Parathyroid adenoma (tissue), 2 donors: Measurements from ENCODE around the gene LUC7L2.

Experiments
- H2AFZ ChIP-seq: fragments of 300-600 bp; sonication (generic); one replicate; pipeline ENCODE4 v1.7.0; 2017; ENCODE audit warnings: antibody characterized with exemption, mild to moderate bottlenecking
- H3K27ac ChIP-seq: fragments of 300-600 bp; sonication (generic); one replicate; pipeline ENCODE4 v1.7.0; 2017
- H3K27me3 ChIP-seq: fragments of 300-600 bp; sonication (generic); one replicate; pipeline ENCODE4 v1.7.0; 2017; ENCODE audit warnings: low read length; ENCODE audit not compliant: control insufficient read depth, insufficient read depth
- H3K36me3 ChIP-seq: fragments of 300-600 bp; sonication (generic); one replicate; pipeline ENCODE4 v1.7.0; 2017; ENCODE audit warnings: low read length; ENCODE audit not compliant: control insufficient read depth, insufficient read depth
- H3K4me1 ChIP-seq: fragments of 300-600 bp; sonication (generic); one replicate; pipeline ENCODE4 v1.7.0; 2017; ENCODE audit warnings: control low read depth
- H3K4me2 ChIP-seq: fragments of 300-600 bp; sonication (generic); one replicate; pipeline ENCODE4 v1.7.0; 2017; ENCODE audit warnings: low read length
- H3K4me3 ChIP-seq: fragments of 300-600 bp; sonication (generic); one replicate; pipeline ENCODE4 v1.7.0; 2017; ENCODE audit warnings: low read depth, low read length
- H3K79me2 ChIP-seq: fragments of 300-600 bp; sonication (generic); one replicate; pipeline ENCODE4 v1.7.0; 2017; ENCODE audit warnings: control low read depth
- H3K9ac ChIP-seq: fragments of 300-600 bp; sonication (generic); one replicate; pipeline ENCODE4 v1.7.0; 2017; ENCODE audit warnings: mild to moderate bottlenecking
- H3K9me3 ChIP-seq: fragments of 300-600 bp; sonication (generic); one replicate; pipeline ENCODE4 v1.7.0; 2017; ENCODE audit warnings: low read length; ENCODE audit not compliant: control insufficient read depth
- TF ChIP-seq, protein P1 (sequence below): fragments of 300-600 bp; sonication (generic); IDR thresholded peaks from one replicate; pipeline ENCODE4 v1.7.0; 2017; ENCODE audit warnings: antibody characterized with exemption, mild to moderate bottlenecking
- donor health status: primary hyperparathyroidism.

LUC7L2 gene

DNA sequence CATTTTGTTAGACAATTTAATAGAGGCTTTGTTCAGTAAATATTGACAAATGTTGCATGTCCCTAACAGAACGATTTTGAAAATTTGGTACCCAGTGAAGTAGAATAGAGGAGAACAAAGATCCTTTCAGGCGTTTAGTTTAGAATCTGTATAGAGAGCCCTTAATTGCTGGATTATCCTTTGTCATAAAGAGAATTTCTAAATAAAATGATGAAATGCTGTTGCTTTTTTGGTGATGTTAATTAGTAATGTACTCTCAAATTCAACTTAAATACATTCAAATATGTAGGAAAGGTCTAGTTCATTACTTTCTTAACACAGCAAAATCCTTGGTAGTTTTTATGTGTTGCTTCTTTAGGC is 1.2 kb downstream of the LUC7L2 start:
- H2AFZ ChIP-seq, result peak overlapping the region; percentile 80
- no peaks in the 10 kb centered on the region for H3K9me3 ChIP-seq
- H3K36me3 ChIP-seq, result no peaks in the 10 kb centered on the region
- no peaks in the 10 kb centered on the region for H3K27me3 ChIP-seq
- H3K9ac ChIP-seq, result peak overlapping the region; percentile 68
- H3K27ac ChIP-seq, result peak overlapping the region; percentile 98
- TF ChIP-seq, protein P1, sequence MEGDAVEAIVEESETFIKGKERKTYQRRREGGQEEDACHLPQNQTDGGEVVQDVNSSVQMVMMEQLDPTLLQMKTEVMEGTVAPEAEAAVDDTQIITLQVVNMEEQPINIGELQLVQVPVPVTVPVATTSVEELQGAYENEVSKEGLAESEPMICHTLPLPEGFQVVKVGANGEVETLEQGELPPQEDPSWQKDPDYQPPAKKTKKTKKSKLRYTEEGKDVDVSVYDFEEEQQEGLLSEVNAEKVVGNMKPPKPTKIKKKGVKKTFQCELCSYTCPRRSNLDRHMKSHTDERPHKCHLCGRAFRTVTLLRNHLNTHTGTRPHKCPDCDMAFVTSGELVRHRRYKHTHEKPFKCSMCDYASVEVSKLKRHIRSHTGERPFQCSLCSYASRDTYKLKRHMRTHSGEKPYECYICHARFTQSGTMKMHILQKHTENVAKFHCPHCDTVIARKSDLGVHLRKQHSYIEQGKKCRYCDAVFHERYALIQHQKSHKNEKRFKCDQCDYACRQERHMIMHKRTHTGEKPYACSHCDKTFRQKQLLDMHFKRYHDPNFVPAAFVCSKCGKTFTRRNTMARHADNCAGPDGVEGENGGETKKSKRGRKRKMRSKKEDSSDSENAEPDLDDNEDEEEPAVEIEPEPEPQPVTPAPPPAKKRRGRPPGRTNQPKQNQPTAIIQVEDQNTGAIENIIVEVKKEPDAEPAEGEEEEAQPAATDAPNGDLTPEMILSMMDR, result no peak
- no peaks in the 10 kb centered on the region for H3K4me1 ChIP-seq
- H3K79me2 ChIP-seq, result peaks cover 31% of the 10 kb centered on the region
- H3K4me2 ChIP-seq, result peak overlapping the region; percentile 94
- H3K4me3 ChIP-seq, result peak overlapping the region; percentile 99

DNA sequence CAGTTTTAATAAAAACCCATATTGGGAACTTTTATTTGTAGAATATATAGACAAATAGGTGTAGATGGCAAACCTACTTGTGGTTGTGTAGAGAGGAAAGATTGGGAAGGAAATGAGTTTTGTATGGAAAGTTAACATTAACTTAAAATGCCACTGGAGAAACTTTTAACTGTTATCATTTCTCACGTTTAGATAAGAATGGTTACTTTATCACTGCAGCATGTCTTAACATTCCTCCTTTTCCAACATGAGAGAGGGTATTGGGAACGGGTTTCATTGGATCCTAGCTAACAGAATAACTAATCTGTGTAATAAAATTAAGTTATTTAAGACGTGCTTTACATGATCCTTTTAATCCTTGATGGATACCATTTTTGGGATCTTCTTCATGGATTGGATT is 1.8 kb downstream of the LUC7L2 start:
- Histone ChIP-seq H2AFZ (no peak overlapping the region), H3K27ac (peak overlapping the region; percentile 98), H3K4me2 (peak overlapping the region; percentile 94), H3K9ac (no peak overlapping the region), H3K36me3 (no peaks in the 10 kb centered on the region), H3K9me3 (no peaks in the 10 kb centered on the region), H3K79me2 (peaks cover 37% of the 10 kb centered on the region), H3K4me3 (peak overlapping the region; percentile 99), H3K4me1 (no peaks in the 10 kb centered on the region), H3K27me3 (no peaks in the 10 kb centered on the region)
- TF ChIP-seq, protein P1, result no peak

DNA sequence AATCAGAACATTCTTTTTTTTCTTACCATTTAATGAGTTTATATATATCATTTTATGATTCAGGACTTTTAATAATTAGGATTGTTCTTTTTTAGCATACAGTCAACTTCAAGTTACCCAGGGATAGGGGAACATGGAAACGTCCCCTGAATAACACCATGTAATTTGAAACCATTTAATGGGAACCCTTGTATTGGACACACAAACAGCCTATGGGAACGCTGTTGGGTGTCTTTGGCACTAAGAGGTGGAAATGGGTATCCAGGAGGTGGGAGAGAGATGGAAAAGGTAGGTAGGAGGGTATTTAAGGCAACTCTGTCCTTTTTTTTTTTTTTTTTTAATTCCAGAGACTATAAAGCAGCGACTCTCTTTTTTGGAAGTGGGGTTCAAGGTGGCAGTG is 2.6 kb downstream of the LUC7L2 start:
- H3K79me2 ChIP-seq, result peaks cover 38% of the 10 kb centered on the region
- no peak overlapping the region for H3K9ac ChIP-seq
- H3K9me3 ChIP-seq, result no peaks in the 10 kb centered on the region
- no peak overlapping the region for H3K4me3 ChIP-seq
- TF ChIP-seq, protein P1, result no peak
- H2AFZ ChIP-seq, result no peak overlapping the region
- H3K27ac ChIP-seq, result no peak overlapping the region
- H3K4me1 ChIP-seq, result no peaks in the 10 kb centered on the region
- no peaks in the 10 kb centered on the region for H3K36me3 ChIP-seq
- no peaks in the 10 kb centered on the region for H3K27me3 ChIP-seq
- no peak overlapping the region for H3K4me2 ChIP-seq

DNA sequence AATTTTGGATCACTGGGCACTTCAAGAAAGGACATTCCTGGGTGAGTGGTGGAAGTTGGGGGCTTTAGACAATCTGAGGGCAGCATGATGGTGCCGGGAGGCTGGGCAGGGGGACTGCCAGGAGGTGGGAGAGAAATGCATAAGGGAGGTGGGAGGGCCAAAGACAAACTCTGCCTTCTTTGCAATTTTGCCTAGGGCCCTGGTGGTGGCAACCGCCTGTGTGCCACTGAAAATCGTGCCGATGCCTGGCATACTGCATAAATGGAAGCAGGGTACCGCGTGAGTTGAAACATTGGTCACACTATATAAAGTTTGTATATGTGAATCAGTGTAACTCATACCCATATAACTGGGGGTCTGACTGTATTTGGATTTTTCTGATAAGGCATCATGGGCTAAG is 3.3 kb downstream of the LUC7L2 start:
- H3K4me3 ChIP-seq, result no peak overlapping the region
- TF ChIP-seq, protein P1, result no peak
- no peak overlapping the region for H3K4me2 ChIP-seq
- H3K9ac ChIP-seq, result no peak overlapping the region
- no peak overlapping the region for H2AFZ ChIP-seq
- no peaks in the 10 kb centered on the region for H3K36me3 ChIP-seq
- no peaks in the 10 kb centered on the region for H3K4me1 ChIP-seq
- H3K79me2 ChIP-seq, result peaks cover 45% of the 10 kb centered on the region
- no peak overlapping the region for H3K27ac ChIP-seq
- no peaks in the 10 kb centered on the region for H3K27me3 ChIP-seq
- no peaks in the 10 kb centered on the region for H3K9me3 ChIP-seq

DNA sequence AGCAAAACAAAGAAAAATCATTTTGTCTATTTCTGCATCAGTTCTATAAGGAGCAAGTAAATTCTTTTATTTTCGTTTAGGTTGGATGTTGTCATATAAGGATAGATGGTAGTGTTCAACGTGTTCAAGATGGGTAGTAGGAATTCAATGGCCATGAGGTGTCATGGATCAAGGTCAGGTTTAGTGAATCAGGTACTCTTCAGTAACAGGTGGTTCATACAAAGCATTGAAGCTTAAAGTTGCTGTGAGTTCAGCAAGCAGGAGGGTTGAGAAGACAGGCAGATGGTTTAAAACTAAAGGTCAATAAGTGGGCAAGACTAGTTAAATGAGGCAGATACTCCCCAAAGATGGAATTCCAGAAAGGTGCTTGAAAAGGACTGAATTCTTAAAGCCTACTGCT is 5.6 kb downstream of the LUC7L2 start:
- no peaks in the 10 kb centered on the region for H3K9me3 ChIP-seq
- no peak overlapping the region for H3K9ac ChIP-seq
- H3K4me1 ChIP-seq, result peaks cover 8% of the 10 kb centered on the region
- H3K27me3 ChIP-seq, result no peaks in the 10 kb centered on the region
- H3K27ac ChIP-seq, result no peak overlapping the region
- no peak overlapping the region for H3K4me2 ChIP-seq
- no peaks in the 10 kb centered on the region for H3K36me3 ChIP-seq
- H3K4me3 ChIP-seq, result no peak overlapping the region
- TF ChIP-seq, protein P1, result no peak
- H3K79me2 ChIP-seq, result peaks cover 68% of the 10 kb centered on the region
- H2AFZ ChIP-seq, result no peak overlapping the region
